HEK293 (cell line): Measurements from ENCODE around the gene ADAMTSL4.

Experiments used
- CTCF ChIA-PET: fragments of 350-600 bp; formaldehyde crosslinking; extraction: SDS; loops from one replicate; lab custom pipeline; 2021; ENCODE audit warnings: antibody characterized with exemption; lab: Yijun Ruan, JAX
- POLR2A ChIA-PET: fragments of 300-600 bp; formaldehyde crosslinking; extraction: SDS; loops from one replicate; lab custom pipeline; 2020; ENCODE audit warnings: antibody characterized with exemption, inconsistent platforms; lab: Yijun Ruan, JAX
- H3K27ac ChIP-seq: fragments of 200-500 bp; sonication (Bioruptor generic); 2 replicates; pipeline ENCODE4 v1.5.1; 2014; ENCODE audit warnings: low read depth, low read length, control low read depth, inconsistent platforms; ENCODE audit errors: extremely low read depth
- H3K36me3 ChIP-seq, 2 experiments: fragments of 200-500 bp in 1 of 2; sonication (Bioruptor generic) in 1 of 2; 1 replicate in 1 of 2; 2 replicates in 1 of 2; pipeline ENCODE4 v1.5.1; 2014 to 2017; ENCODE audit warnings: inconsistent platforms in 2 of 2, low read length in 2 of 2; ENCODE audit not compliant: control insufficient read depth in 2 of 2, insufficient read depth in 1 of 2
- H3K4me1 ChIP-seq: fragments of 200-500 bp; sonication (Bioruptor generic); 2 replicates; pipeline ENCODE4 v1.5.1; 2014; ENCODE audit warnings: mild to moderate bottlenecking, low read length, inconsistent platforms; ENCODE audit not compliant: control insufficient read depth, insufficient read depth
- H3K4me3 ChIP-seq: 2 replicates; pipeline ENCODE4 v1.5.1; 2011; ENCODE audit warnings: low read depth, mild to moderate bottlenecking, control low read depth, low read length, moderate library complexity
- H3K9me3 ChIP-seq: fragments of 200-500 bp; sonication (Bioruptor generic); 2 replicates; pipeline ENCODE4 v1.5.1; 2014; ENCODE audit warnings: low read depth, low read length, inconsistent platforms; ENCODE audit not compliant: control insufficient read depth, insufficient read depth
- FEZF1 ChIP-seq: fragments of 450-650 bp; formaldehyde crosslinking; IDR thresholded peaks from 2 replicates; pipeline ENCODE4 v1.5.1; 2016; ENCODE audit warnings: missing biosample characterization, missing genetic modification characterization
- HOXC10 ChIP-seq: sonication (generic); formaldehyde crosslinking; IDR thresholded peaks from 2 replicates; pipeline ENCODE4 v1.8.1; 2023; ENCODE audit warnings: mild to moderate bottlenecking, missing genetic modification reagents
- HOXD13 ChIP-seq: sonication (generic); formaldehyde crosslinking; IDR thresholded peaks from 2 replicates; pipeline ENCODE4 v1.8.0; 2022; ENCODE audit warnings: missing genetic modification reagents, borderline replicate concordance
- KLF16 ChIP-seq: fragments of 450-650 bp; formaldehyde crosslinking; IDR thresholded peaks from 2 replicates; pipeline ENCODE4 v1.5.1; 2017; ENCODE audit warnings: missing biosample characterization, missing genetic modification characterization
- KLF8 ChIP-seq: fragments of 450-650 bp; formaldehyde crosslinking; IDR thresholded peaks from 2 replicates; pipeline ENCODE4 v1.5.1; 2016; ENCODE audit warnings: missing biosample characterization, missing genetic modification characterization
- MYNN ChIP-seq: fragments of 450-650 bp; formaldehyde crosslinking; IDR thresholded peaks from 2 replicates; pipeline ENCODE4 v1.5.1; 2016; ENCODE audit warnings: missing biosample characterization, missing genetic modification characterization, borderline replicate concordance
- SETDB1 ChIP-seq: IDR thresholded peaks from one replicate; pipeline ENCODE4 v1.6.1; 2017; ENCODE audit warnings: mild to moderate bottlenecking, low read length, moderate library complexity, mixed read lengths; ENCODE audit not compliant: insufficient read length
- YY1 ChIP-seq: fragments of 450-650 bp; formaldehyde crosslinking; IDR thresholded peaks from 2 replicates; pipeline ENCODE4 v1.5.1; 2018; ENCODE audit warnings: missing biosample characterization, missing genetic modification characterization
- ZBTB17 ChIP-seq: fragments of 450-650 bp; formaldehyde crosslinking; IDR thresholded peaks from 2 replicates; pipeline ENCODE4 v1.5.1; 2016; ENCODE audit warnings: missing biosample characterization, missing genetic modification characterization
- ZBTB48 ChIP-seq: fragments of 450-650 bp; formaldehyde crosslinking; IDR thresholded peaks from 2 replicates; pipeline ENCODE4 v1.5.1; 2016; ENCODE audit warnings: missing biosample characterization, missing genetic modification characterization
- ZNF16 ChIP-seq: fragments of 450-650 bp; formaldehyde crosslinking; IDR thresholded peaks from 2 replicates; pipeline ENCODE4 v1.5.1; 2016; ENCODE audit warnings: low read depth, missing biosample characterization, missing genetic modification characterization
- ZNF174 ChIP-seq: fragments of 450-650 bp; formaldehyde crosslinking; IDR thresholded peaks from 2 replicates; pipeline ENCODE4 v1.5.0; 2017; ENCODE audit warnings: missing biosample characterization, mild to moderate bottlenecking, missing genetic modification characterization
- ZNF24 ChIP-seq: fragments of 450-650 bp; formaldehyde crosslinking; IDR thresholded peaks from 2 replicates; pipeline ENCODE4 v1.5.1; 2016; ENCODE audit warnings: missing biosample characterization, missing genetic modification characterization
- ZNF335 ChIP-seq: fragments of 450-650 bp; formaldehyde crosslinking; conservative IDR thresholded peaks from 2 replicates; pipeline ENCODE4 v1.5.1; 2016; ENCODE audit warnings: missing biosample characterization, missing genetic modification characterization
- ZNF341 ChIP-seq: fragments of 450-650 bp; formaldehyde crosslinking; IDR thresholded peaks from 2 replicates; pipeline ENCODE4; 2016; ENCODE audit warnings: low read depth, missing biosample characterization, missing genetic modification characterization
- ZNF391 ChIP-seq: fragments of 450-650 bp; formaldehyde crosslinking; IDR thresholded peaks from 2 replicates; pipeline ENCODE4 v1.5.1; 2016; ENCODE audit warnings: low read depth, missing biosample characterization, missing genetic modification characterization, borderline replicate concordance
- ZNF558 ChIP-seq: fragments of 450-650 bp; formaldehyde crosslinking; IDR thresholded peaks from 2 replicates; pipeline ENCODE4 v1.5.1; 2016; ENCODE audit warnings: missing biosample characterization, missing genetic modification characterization
- ZNF571 ChIP-seq: fragments of 450-650 bp; formaldehyde crosslinking; IDR thresholded peaks from 2 replicates; pipeline ENCODE4 v1.5.0; 2017; ENCODE audit warnings: missing biosample characterization, missing genetic modification characterization
- ZNF707 ChIP-seq: fragments of 450-650 bp; formaldehyde crosslinking; IDR thresholded peaks from 2 replicates; pipeline ENCODE4 v1.5.1; 2016; ENCODE audit warnings: missing biosample characterization, missing genetic modification characterization
- ZNF792 ChIP-seq: fragments of 450-650 bp; formaldehyde crosslinking; IDR thresholded peaks from 2 replicates; pipeline ENCODE4 v1.5.1; 2016; ENCODE audit warnings: missing biosample characterization, missing genetic modification characterization
- ZNF830 ChIP-seq: fragments of 450-650 bp; IDR thresholded peaks from 2 replicates; pipeline ENCODE4 v1.5.0; 2018; ENCODE audit warnings: missing biosample characterization, missing genetic modification characterization, low read depth, mild to moderate bottlenecking, moderate library complexity
- ZSCAN30 ChIP-seq: fragments of 450-650 bp; IDR thresholded peaks from 2 replicates; pipeline ENCODE4 v1.5.1; 2018; ENCODE audit warnings: missing biosample characterization, mild to moderate bottlenecking, missing genetic modification characterization, moderate library complexity
- TF ChIP-seq, protein P1 (sequence below): fragments of 450-650 bp; formaldehyde crosslinking; IDR thresholded peaks from 2 replicates; pipeline ENCODE4 v1.5.1; 2017; ENCODE audit warnings: missing biosample characterization, mild to moderate bottlenecking, missing genetic modification characterization, moderate library complexity
- TF ChIP-seq, protein P2 (sequence below): fragments of 450-650 bp; formaldehyde crosslinking; conservative IDR thresholded peaks from 2 replicates; pipeline ENCODE4 v1.5.1; 2016; ENCODE audit warnings: low read depth, missing biosample characterization, missing genetic modification characterization
- TF ChIP-seq, protein P3 (sequence below): fragments of 450-650 bp; formaldehyde crosslinking; IDR thresholded peaks from 2 replicates; pipeline ENCODE4 v1.5.1; 2016; ENCODE audit warnings: missing biosample characterization, missing genetic modification characterization
- TF ChIP-seq, protein P4 (sequence below): fragments of 450-650 bp; formaldehyde crosslinking; optimal IDR thresholded peaks from 2 replicates; pipeline ENCODE3; 2016; ENCODE audit warnings: missing biosample characterization, mild to moderate bottlenecking, missing genetic modification characterization
- TF ChIP-seq, protein P5 (sequence below): fragments of 450-650 bp; formaldehyde crosslinking; IDR thresholded peaks from 2 replicates; pipeline ENCODE4 v1.5.1; 2016; ENCODE audit warnings: missing biosample characterization, missing genetic modification characterization, low read depth

ADAMTSL4 gene

DNA sequence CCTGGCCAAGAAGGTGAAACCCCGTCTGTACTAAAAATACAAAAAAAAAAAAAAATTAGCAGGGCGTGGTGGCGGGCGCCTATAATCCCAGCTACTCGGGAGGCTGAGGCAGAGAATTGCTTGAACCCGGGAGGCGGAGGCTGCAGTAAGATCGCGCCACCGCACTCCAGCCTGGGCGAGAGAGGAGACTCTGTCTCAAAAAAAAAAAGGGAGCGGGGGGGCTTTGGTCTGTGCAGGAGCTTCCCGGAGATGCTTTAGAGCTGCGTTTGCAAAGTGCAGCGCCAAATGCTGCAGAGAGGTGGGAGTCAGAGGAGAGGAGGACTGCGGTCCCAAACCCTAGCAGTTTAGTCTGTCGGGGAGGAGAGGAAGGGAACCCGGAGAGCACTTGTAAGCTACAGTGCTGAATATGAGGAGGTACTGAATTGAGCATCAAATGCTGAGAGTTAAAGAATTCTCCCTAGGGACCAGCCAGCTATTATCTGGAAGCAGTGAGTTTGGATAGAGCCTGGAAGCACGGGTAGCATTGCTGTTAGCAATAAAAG is 33.1 kb upstream of the ADAMTSL4 start:
- Histone ChIP-seq H3K4me3 (peak overlapping the region; percentile 54), H3K9me3 (no peaks in the 10 kb centered on the region), H3K4me1 (no peaks in the 10 kb centered on the region), H3K36me3 (peaks cover 0 to 13% of the 10 kb centered on the region in 2 experiments; a peak in 2 of 3 replicates), H3K27ac (peak overlapping the region; percentile 24; the same call in 1 of the 2 replicates)
- ChIA-PET CTCF (interaction anchor here (0.9 to 6.6 kb wide), 8 partner anchors 12 to 260 kb away, joined by 4 to 50 read pairs (median 5); no protein-coding TSS in a partner anchor), POLR2A (interaction anchor here (0.7 to 2.0 kb wide), 16 partner anchors 12 to 360 kb away, joined by 3 to 9 read pairs (median 4); partner anchors contain the start of genes ADAMTSL4, ARNT and MCL1)
- TF ChIP-seq ZNF707 (tag by site-specific recombination): no peak
- no peak; the same call in 1 of the 2 replicates for TF ChIP-seq ZSCAN30
- TF ChIP-seq MYNN (tag by site-specific recombination): peak; percentile 51; the same call in 1 of the 2 replicates
- TF ChIP-seq, protein P1, sequence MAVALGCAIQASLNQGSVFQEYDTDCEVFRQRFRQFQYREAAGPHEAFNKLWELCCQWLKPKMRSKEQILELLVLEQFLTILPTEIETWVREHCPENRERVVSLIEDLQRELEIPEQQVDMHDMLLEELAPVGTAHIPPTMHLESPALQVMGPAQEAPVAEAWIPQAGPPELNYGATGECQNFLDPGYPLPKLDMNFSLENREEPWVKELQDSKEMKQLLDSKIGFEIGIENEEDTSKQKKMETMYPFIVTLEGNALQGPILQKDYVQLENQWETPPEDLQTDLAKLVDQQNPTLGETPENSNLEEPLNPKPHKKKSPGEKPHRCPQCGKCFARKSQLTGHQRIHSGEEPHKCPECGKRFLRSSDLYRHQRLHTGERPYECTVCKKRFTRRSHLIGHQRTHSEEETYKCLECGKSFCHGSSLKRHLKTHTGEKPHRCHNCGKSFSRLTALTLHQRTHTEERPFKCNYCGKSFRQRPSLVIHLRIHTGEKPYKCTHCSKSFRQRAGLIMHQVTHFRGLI (tag by site-specific recombination): no peak
- TF ChIP-seq ZNF174 (tag by site-specific recombination): no peak
- no peak for TF ChIP-seq SETDB1
- TF ChIP-seq ZNF558 (tag by site-specific recombination): 0 out of 2 replicates have a peak, but pooled peaks have one; percentile 71
- no peak for TF ChIP-seq HOXD13 (CRISPR knock-in tag)
- no peak for TF ChIP-seq ZNF391
- TF ChIP-seq ZNF341: peak; percentile 52
- TF ChIP-seq ZNF830 (tag by site-specific recombination): no peak
- TF ChIP-seq, protein P2, sequence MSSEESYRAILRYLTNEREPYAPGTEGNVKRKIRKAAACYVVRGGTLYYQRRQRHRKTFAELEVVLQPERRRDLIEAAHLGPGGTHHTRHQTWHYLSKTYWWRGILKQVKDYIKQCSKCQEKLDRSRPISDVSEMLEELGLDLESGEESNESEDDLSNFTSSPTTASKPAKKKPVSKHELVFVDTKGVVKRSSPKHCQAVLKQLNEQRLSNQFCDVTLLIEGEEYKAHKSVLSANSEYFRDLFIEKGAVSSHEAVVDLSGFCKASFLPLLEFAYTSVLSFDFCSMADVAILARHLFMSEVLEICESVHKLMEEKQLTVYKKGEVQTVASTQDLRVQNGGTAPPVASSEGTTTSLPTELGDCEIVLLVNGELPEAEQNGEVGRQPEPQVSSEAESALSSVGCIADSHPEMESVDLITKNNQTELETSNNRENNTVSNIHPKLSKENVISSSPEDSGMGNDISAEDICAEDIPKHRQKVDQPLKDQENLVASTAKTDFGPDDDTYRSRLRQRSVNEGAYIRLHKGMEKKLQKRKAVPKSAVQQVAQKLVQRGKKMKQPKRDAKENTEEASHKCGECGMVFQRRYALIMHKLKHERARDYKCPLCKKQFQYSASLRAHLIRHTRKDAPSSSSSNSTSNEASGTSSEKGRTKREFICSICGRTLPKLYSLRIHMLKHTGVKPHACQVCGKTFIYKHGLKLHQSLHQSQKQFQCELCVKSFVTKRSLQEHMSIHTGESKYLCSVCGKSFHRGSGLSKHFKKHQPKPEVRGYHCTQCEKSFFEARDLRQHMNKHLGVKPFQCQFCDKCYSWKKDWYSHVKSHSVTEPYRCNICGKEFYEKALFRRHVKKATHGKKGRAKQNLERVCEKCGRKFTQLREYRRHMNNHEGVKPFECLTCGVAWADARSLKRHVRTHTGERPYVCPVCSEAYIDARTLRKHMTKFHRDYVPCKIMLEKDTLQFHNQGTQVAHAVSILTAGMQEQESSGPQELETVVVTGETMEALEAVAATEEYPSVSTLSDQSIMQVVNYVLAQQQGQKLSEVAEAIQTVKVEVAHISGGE (tag by site-specific recombination): peak; percentile 38; the same call in 1 of the 2 replicates
- TF ChIP-seq ZNF571: no peak
- TF ChIP-seq, protein P3, sequence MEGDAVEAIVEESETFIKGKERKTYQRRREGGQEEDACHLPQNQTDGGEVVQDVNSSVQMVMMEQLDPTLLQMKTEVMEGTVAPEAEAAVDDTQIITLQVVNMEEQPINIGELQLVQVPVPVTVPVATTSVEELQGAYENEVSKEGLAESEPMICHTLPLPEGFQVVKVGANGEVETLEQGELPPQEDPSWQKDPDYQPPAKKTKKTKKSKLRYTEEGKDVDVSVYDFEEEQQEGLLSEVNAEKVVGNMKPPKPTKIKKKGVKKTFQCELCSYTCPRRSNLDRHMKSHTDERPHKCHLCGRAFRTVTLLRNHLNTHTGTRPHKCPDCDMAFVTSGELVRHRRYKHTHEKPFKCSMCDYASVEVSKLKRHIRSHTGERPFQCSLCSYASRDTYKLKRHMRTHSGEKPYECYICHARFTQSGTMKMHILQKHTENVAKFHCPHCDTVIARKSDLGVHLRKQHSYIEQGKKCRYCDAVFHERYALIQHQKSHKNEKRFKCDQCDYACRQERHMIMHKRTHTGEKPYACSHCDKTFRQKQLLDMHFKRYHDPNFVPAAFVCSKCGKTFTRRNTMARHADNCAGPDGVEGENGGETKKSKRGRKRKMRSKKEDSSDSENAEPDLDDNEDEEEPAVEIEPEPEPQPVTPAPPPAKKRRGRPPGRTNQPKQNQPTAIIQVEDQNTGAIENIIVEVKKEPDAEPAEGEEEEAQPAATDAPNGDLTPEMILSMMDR: 0 out of 2 replicates have a peak, but pooled peaks have one; percentile 6
- TF ChIP-seq ZNF24 (tag by site-specific recombination): 0 out of 2 replicates have a peak, but pooled peaks have one; percentile 6
- no peak for TF ChIP-seq KLF16 (tag by site-specific recombination)
- peak; percentile 76 for TF ChIP-seq FEZF1 (tag by site-specific recombination)
- no peak for TF ChIP-seq HOXC10 (CRISPR knock-in tag)
- peak; percentile 10; the same call in 1 of the 2 replicates for TF ChIP-seq ZNF335 (tag by site-specific recombination)
- TF ChIP-seq ZNF16 (tag by site-specific recombination): no peak
- TF ChIP-seq, protein P4, sequence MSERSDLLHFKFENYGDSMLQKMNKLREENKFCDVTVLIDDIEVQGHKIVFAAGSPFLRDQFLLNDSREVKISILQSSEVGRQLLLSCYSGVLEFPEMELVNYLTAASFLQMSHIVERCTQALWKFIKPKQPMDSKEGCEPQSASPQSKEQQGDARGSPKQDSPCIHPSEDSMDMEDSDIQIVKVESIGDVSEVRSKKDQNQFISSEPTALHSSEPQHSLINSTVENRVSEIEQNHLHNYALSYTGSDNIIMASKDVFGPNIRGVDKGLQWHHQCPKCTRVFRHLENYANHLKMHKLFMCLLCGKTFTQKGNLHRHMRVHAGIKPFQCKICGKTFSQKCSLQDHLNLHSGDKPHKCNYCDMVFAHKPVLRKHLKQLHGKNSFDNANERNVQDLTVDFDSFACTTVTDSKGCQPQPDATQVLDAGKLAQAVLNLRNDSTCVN (tag by site-specific recombination): no peak
- no peak for TF ChIP-seq YY1 (tag by site-specific recombination)
- 0 out of 2 replicates have a peak, but pooled peaks have one; percentile 27 for TF ChIP-seq ZBTB48 (tag by site-specific recombination)
- TF ChIP-seq, protein P5, sequence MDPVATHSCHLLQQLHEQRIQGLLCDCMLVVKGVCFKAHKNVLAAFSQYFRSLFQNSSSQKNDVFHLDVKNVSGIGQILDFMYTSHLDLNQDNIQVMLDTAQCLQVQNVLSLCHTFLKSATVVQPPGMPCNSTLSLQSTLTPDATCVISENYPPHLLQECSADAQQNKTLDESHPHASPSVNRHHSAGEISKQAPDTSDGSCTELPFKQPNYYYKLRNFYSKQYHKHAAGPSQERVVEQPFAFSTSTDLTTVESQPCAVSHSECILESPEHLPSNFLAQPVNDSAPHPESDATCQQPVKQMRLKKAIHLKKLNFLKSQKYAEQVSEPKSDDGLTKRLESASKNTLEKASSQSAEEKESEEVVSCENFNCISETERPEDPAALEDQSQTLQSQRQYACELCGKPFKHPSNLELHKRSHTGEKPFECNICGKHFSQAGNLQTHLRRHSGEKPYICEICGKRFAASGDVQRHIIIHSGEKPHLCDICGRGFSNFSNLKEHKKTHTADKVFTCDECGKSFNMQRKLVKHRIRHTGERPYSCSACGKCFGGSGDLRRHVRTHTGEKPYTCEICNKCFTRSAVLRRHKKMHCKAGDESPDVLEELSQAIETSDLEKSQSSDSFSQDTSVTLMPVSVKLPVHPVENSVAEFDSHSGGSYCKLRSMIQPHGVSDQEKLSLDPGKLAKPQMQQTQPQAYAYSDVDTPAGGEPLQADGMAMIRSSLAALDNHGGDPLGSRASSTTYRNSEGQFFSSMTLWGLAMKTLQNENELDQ (tag by site-specific recombination): no peak
- TF ChIP-seq ZBTB17 (tag by site-specific recombination): peak; percentile 58
- no peak for TF ChIP-seq ZNF792 (tag by site-specific recombination)
- TF ChIP-seq KLF8: peak; percentile 50
